Bronchial epithelial cell (primary cell): Measurements from ENCODE around the gene IFI27L2. TPM values are rescaled to one million over a fixed set of nuclear protein-coding genes. Genes with fewer than 3 reads are reported as not detected.

Experiments
- DNase-seq: peaks from one replicate; pipeline ENCODE4 v3.0.0-alpha.2; 2010; ENCODE audit warnings: low read depth
- FAIRE-seq: peaks from 2 replicates; lab custom pipeline; 2011; peaks lifted over from hg19 to GRCh38; lab: Jason Lieb, UNC
- H3K27me3 ChIP-seq: 2 replicates; pipeline ENCODE4 v1.5.1; 2011; ENCODE audit warnings: low read length; ENCODE audit not compliant: control insufficient read depth, insufficient read depth
- H3K36me3 ChIP-seq: 2 replicates; pipeline ENCODE4 v1.5.1; 2011; ENCODE audit warnings: low read length; ENCODE audit not compliant: control insufficient read depth, insufficient read depth
- H3K4me3 ChIP-seq: 2 replicates; pipeline ENCODE4 v1.5.1; 2011; ENCODE audit warnings: mild to moderate bottlenecking, low read depth, low read length, control low read depth
- total RNA-seq: library from RNA; depleted of rRNA; stranded (reverse); fragments of >200 nt; gene quantifications from 2 replicates; pipeline ENCODE4 v1.2.1, GENCODE V29; 2014
- TF ChIP-seq, protein P1 (sequence below): IDR thresholded peaks from 2 replicates; pipeline ENCODE4 v1.5.1; 2011; ENCODE audit warnings: mild to moderate bottlenecking, moderate library complexity, low read length, control low read depth, inconsistent platforms; ENCODE audit not compliant: insufficient read depth, severe bottlenecking

Gene IFI27L2
- total RNA-seq, 1 donor from 2014 or later = 44.5 TPM

DNA sequence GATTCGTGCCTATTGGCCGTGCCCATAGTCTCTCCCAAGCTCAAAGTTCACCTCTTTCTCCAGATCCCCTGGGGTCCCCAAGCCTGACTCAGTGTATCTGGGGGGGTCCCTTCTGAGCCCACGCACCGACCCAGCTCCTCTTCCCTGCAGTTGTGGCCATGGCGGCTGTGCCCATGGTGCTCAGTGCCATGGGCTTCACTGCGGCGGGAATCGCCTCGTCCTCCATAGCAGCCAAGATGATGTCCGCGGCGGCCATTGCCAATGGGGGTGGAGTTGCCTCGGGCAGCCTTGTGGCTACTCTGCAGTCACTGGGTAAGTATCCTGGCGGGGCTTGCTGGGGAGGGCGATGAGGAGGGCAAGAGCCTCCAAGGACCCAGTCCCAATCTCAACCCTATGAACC, 13.8 kb downstream of the IFI27L2 start:
- TF ChIP-seq, protein P1, sequence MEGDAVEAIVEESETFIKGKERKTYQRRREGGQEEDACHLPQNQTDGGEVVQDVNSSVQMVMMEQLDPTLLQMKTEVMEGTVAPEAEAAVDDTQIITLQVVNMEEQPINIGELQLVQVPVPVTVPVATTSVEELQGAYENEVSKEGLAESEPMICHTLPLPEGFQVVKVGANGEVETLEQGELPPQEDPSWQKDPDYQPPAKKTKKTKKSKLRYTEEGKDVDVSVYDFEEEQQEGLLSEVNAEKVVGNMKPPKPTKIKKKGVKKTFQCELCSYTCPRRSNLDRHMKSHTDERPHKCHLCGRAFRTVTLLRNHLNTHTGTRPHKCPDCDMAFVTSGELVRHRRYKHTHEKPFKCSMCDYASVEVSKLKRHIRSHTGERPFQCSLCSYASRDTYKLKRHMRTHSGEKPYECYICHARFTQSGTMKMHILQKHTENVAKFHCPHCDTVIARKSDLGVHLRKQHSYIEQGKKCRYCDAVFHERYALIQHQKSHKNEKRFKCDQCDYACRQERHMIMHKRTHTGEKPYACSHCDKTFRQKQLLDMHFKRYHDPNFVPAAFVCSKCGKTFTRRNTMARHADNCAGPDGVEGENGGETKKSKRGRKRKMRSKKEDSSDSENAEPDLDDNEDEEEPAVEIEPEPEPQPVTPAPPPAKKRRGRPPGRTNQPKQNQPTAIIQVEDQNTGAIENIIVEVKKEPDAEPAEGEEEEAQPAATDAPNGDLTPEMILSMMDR = no peak
- Histone ChIP-seq H3K4me3 (no peak overlapping the region), H3K36me3 (no peaks in the 10 kb centered on the region), H3K27me3 (peaks cover 3% of the 10 kb centered on the region)
- DNase-seq (no peak), FAIRE-seq (no peak)

DNA sequence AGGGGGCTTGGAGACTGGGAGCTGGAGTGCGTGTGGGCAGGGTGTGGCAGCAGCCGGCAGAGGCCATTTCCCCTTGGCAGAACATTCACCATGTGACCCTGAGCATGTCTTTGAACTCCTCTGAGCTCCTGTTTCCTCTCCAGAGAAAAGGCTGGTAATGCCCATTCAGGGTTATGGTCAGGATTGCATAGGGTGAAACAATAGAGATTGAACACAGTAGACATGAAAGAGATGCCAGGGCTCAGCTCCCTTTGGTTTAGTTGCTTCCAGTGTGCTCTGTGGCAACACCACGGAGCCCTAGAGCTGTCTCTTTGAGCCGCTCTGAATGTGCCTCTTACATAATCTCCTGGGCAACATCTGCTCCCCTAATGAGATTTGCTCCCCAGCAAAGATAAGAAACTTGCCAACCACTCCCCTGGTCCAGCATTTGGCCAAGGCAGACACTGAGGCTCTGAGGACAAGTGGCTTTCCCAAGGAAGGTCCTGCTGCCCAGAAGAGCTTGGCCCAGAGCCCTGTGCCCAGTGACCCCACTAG, 14.3 kb downstream of the IFI27L2 start:
- FAIRE-seq = no peak
- H3K27me3 ChIP-seq = peaks cover 3% of the 10 kb centered on the region

DNA sequence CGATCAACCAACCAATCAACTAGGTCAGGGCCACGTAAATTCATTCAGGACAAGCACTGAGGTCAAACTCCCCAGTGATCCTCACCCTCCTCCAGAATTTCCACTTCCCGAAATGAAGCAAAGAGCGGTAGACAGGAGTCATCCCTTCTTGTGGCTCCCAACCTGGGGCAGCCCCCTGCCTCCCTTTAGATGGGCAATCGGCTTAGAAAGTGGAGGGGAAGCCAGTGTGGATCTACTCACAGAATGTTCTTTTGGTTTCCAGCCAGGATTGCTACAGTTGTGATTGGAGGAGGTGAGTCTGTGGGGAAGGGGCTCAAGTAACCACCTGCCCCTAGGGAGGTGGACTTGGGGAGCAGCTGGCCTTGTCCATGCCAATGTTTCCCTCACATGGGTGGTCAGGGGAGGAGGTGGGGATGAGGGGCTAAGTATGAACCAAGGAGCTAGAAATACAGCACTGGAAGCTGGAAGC, 14.8 kb downstream of the IFI27L2 start:
- no peak for DNase-seq
- H3K36me3 ChIP-seq = no peaks in the 10 kb centered on the region
- H3K4me3 ChIP-seq = no peak overlapping the region
- FAIRE-seq = no peak
- peaks cover 3% of the 10 kb centered on the region for H3K27me3 ChIP-seq
- TF ChIP-seq, protein P1 = no peak

More for the DNA sequence above, 14.3 kb downstream of the IFI27L2 start:
- DNase-seq = no peak
- Histone ChIP-seq H3K36me3 (no peaks in the 10 kb centered on the region), H3K4me3 (no peak overlapping the region)
- TF ChIP-seq, protein P1 = no peak

GRCh38 chr14:94113908-94114588, 15.4 kb downstream of the IFI27L2 start:
- Histone ChIP-seq H3K36me3 (no peaks in the 10 kb centered on the region), H3K27me3 (peaks cover 3% of the 10 kb centered on the region), H3K4me3 (no peak overlapping the region)
- TF ChIP-seq, protein P1 = no peak
- DNase-seq (no peak), FAIRE-seq (peak; percentile 64)

DNA sequence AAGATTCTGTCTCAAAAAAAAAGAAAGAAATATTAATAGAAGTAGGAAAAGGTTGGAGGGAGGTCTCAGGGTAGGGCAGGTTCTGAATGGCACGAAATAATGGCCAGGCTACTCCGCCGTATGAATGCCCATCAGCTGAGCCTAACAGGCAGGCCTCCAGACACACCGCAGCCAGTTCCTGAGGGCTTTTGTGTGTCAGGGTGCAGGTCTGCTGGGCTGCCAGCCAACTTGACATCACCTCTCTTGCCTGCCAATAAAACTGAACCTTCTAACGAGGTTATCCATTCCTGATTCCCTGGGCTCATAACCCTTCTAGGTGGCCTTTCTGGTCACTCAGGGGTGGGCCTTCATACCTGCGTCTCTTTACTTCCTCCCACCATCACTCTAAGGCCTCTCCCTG, 15.9 kb downstream of the IFI27L2 start:
- Histone ChIP-seq H3K36me3 (no peaks in the 10 kb centered on the region), H3K27me3 (peaks cover 3% of the 10 kb centered on the region), H3K4me3 (no peak overlapping the region)
- FAIRE-seq (no peak), DNase-seq (peak; percentile 28)
- TF ChIP-seq, protein P1 = no peak
